SU-DHL-6 (cell line): ENCODE data around the gene PRSS57.

ENCODE experiments used
- CTCF ChIP-seq: fragments of 200-600 bp; sonication (generic); IDR thresholded peaks from one replicate; pipeline ENCODE4 v1.5.1; 2017; ENCODE audit warnings: antibody characterized with exemption, mild to moderate bottlenecking, low read length, moderate library complexity; ENCODE audit not compliant: insufficient read depth, poor library complexity, severe bottlenecking
- EZH2phosphoT487 ChIP-seq: fragments of 200-600 bp; sonication (generic), shearing (Covaris generic); conservative IDR thresholded peaks from 2 replicates; pipeline ENCODE4 v1.6.1; 2018; ENCODE audit warnings: mild to moderate bottlenecking, antibody characterized with exemption, low read length, moderate library complexity, mixed read lengths

DNA sequence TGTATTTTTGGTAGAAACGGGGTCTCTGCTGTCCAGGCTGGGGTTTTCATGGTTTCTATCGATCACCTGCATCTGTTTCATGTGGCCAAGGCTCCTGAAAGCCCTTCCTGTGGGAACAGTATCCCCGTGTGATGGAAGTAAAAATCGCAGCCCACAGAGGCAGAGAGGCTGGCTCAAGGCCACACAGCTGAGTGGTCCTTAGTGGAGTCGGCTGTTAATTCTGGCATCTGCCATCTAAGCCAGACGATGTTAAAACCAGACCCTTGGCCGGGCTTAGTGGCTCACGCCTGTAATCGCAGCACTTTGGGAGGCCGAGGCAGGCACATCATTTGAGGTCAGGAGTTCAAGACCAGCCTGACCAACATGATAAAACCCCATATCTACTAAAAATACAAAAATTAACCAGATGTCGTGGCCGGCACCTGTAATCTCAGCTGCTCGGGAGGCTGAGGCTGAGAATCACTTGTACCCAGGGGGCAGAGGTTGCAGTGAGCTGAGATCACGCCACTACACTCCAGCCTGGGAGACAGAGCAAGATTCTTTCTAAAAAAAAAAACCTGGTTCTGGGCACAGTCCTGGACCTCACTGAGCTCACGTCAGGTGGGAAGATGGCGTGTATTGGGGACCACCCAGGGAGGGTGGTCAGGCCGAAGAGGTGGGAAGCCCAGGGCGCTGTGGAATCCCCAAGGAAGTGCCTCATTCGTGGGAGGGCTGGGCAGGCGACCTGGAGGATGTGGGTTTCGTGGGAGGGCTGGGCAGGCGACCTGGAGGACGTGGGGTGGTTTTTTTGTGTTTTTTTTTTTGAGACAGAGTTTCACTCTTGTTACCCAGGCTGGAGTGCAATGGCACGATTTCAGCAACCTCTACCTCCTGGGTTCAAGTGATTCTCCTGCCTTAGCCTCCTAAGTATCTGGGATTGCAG lies 37.2 kb upstream of the PRSS57 start:
- no peak for TF ChIP-seq CTCF
- no peak for TF ChIP-seq EZH2phosphoT487
